K562 (cell line): ENCODE data around the gene MATN4. TPM values are rescaled to one million over a fixed set of nuclear protein-coding genes. Genes with fewer than 3 reads are reported as not detected.

Source experiments
- CBX5 ChIP-seq: IDR thresholded peaks from 2 replicates; pipeline ENCODE4 v1.6.1; 2014; ENCODE audit warnings: low read depth, borderline replicate concordance
- EGR1 ChIP-seq: fragments of 450-650 bp; conservative IDR thresholded peaks from 2 replicates; pipeline ENCODE4 v1.6.1; 2017; ENCODE audit warnings: mild to moderate bottlenecking
- FOXO4 ChIP-seq: fragments of 450-650 bp; formaldehyde crosslinking; IDR thresholded peaks from 2 replicates; pipeline ENCODE4 v1.4.0; 2020; ENCODE audit warnings: mild to moderate bottlenecking, moderate library complexity
- GABPB1 ChIP-seq: sonication (generic); formaldehyde crosslinking; IDR thresholded peaks from 2 replicates; pipeline ENCODE4 v1.8.0; 2022; ENCODE audit warnings: mild to moderate bottlenecking, missing genetic modification reagents
- IRF2 ChIP-seq: sonication (generic); formaldehyde crosslinking; IDR thresholded peaks from 2 replicates; pipeline ENCODE4 v1.8.1; 2022; ENCODE audit warnings: mild to moderate bottlenecking, missing genetic modification reagents
- KHSRP ChIP-seq: fragments of 450-650 bp; IDR thresholded peaks from 2 replicates; pipeline ENCODE4 v1.6.1; 2017
- MEF2A ChIP-seq: IDR thresholded peaks from 2 replicates; pipeline ENCODE4 v1.6.1; 2011; ENCODE audit warnings: low read depth, mild to moderate bottlenecking, low read length, moderate library complexity; ENCODE audit not compliant: control insufficient read depth
- MYC ChIP-seq, 2 experiments: fragments of 250-450 bp in 1 of 2; sonication (Bioruptor Pico) in 1 of 2; IDR thresholded peaks; 2 replicates each; pipeline versions ENCODE4 v1.5.1 to v1.6.1; 2012 to 2021; ENCODE audit warnings: low read depth in 2 of 2, borderline replicate concordance in 1 of 2, improper control_type of control experiment in 1 of 2, low read length in 1 of 2, mild to moderate bottlenecking in 1 of 2, moderate library complexity in 1 of 2
- NFRKB ChIP-seq: fragments of 450-650 bp; IDR thresholded peaks from 2 replicates; pipeline ENCODE4 v1.6.1; 2016; ENCODE audit warnings: low read depth
- PCBP1 ChIP-seq: fragments of 200-400 bp; formaldehyde crosslinking; IDR thresholded peaks from 2 replicates; pipeline ENCODE4 v1.6.1; 2018; ENCODE audit warnings: mild to moderate bottlenecking, low read depth, low read length; ENCODE audit not compliant: poor library complexity, severe bottlenecking
- PTRF ChIP-seq: fragments of 450-650 bp; IDR thresholded peaks from 2 replicates; pipeline ENCODE4 v1.6.1; 2016; ENCODE audit warnings: mild to moderate bottlenecking, missing genetic modification characterization, missing compliant biosample characterization
- PURB ChIP-seq: sonication (generic); formaldehyde crosslinking; IDR thresholded peaks from 2 replicates; pipeline ENCODE4 v1.9.0; 2021; ENCODE audit warnings: low read depth, mild to moderate bottlenecking, missing genetic modification reagents
- RBM25 ChIP-seq: fragments of 200-400 bp; formaldehyde crosslinking; IDR thresholded peaks from 2 replicates; pipeline ENCODE4 v1.6.1; 2018; ENCODE audit warnings: low read length, low read depth, moderate library complexity; ENCODE audit not compliant: severe bottlenecking
- SNIP1 ChIP-seq: fragments of 450-650 bp; IDR thresholded peaks from 2 replicates; pipeline ENCODE4 v1.7.1; 2017; ENCODE audit warnings: low read depth, mild to moderate bottlenecking
- THRAP3 ChIP-seq: fragments of 450-650 bp; IDR thresholded peaks from 2 replicates; pipeline ENCODE4 v1.6.1; 2016; ENCODE audit warnings: mild to moderate bottlenecking, inconsistent platforms, borderline replicate concordance
- ZNF121 ChIP-seq: sonication (generic); formaldehyde crosslinking; conservative IDR thresholded peaks from 2 replicates; pipeline ENCODE4 v1.8.0; 2022; ENCODE audit warnings: missing genetic modification reagents
- ZNF124 ChIP-seq: sonication (generic); formaldehyde crosslinking; IDR thresholded peaks from 2 replicates; pipeline ENCODE4 v1.8.1; 2022; ENCODE audit warnings: missing genetic modification reagents
- ZNF23 ChIP-seq: fragments of 250-450 bp; sonication (Bioruptor Pico); IDR thresholded peaks from 2 replicates; pipeline ENCODE4 v1.4.0; 2020; ENCODE audit warnings: mild to moderate bottlenecking
- ZNF561 ChIP-seq: fragments of 450-650 bp; formaldehyde crosslinking; conservative IDR thresholded peaks from 2 replicates; pipeline ENCODE4 v1.4.0; 2020; ENCODE audit warnings: mild to moderate bottlenecking, moderate library complexity
- ZNF707 ChIP-seq: fragments of 250-450 bp; sonication (Bioruptor Pico); conservative IDR thresholded peaks from 2 replicates; pipeline ENCODE4 v1.8.0; 2022; ENCODE audit warnings: inconsistent platforms, mild to moderate bottlenecking, moderate library complexity
- polyA plus RNA-seq, 8 experiments: library from polyadenylated mRNA; depleted of rRNA in 4 of 8; stranded (reverse) in 5 of 8; unstranded in 3 of 8; fragments of >200 nt; fragmentation: Nextera tagmentation in 2 of 8; fragmentation: Illumina TruSeq in 1 of 8; extraction: Ambion mirVana in 2 of 8; extraction: Trizol in 1 of 8; gene quantifications; 2 replicates each; pipeline versions ENCODE4 v1.2.1 to v1.2.3, GENCODE V29; 2011 to 2014; ENCODE audit warnings: inconsistent platforms in 1 of 8, missing spikeins in 1 of 8
- total RNA-seq, 7 experiments: library from RNA; depleted of rRNA in 6 of 7; stranded (reverse); fragments of >200 nt in 6 of 7; fragmentation: Illumina TruSeq in 2 of 7; extraction: Trizol in 2 of 7; gene quantifications; 2 replicates each; pipeline versions ENCODE4 v1.2.1 to v1.2.3, GENCODE V29; 2011 to 2021; ENCODE audit warnings: low replicate concordance in 1 of 7
- TF ChIP-seq, protein P1 (sequence below): sonication (generic); formaldehyde crosslinking; IDR thresholded peaks from 2 replicates; pipeline ENCODE4 v1.8.1; 2023; ENCODE audit warnings: mild to moderate bottlenecking, missing genetic modification reagents
- TF ChIP-seq, protein P2 (sequence below): fragments of 450-650 bp; IDR thresholded peaks from 2 replicates; pipeline ENCODE4 v1.6.1; 2017; ENCODE audit warnings: mild to moderate bottlenecking, moderate library complexity
- TF ChIP-seq, protein P3 (sequence below): sonication (generic); formaldehyde crosslinking; IDR thresholded peaks from 2 replicates; pipeline ENCODE4 v1.9.0; 2022; ENCODE audit warnings: mild to moderate bottlenecking, missing genetic modification reagents
- TF ChIP-seq, protein P4 (sequence below): fragments of 250-450 bp; sonication (Bioruptor Pico); IDR thresholded peaks from 2 replicates; pipeline ENCODE4 v1.8.0; 2021; ENCODE audit warnings: moderate library complexity, mild to moderate bottlenecking, inconsistent platforms

MATN4 gene
- total and polyA plus RNA-seq, 9 of the 15 experiments (the other 6 are each of a cell fraction or from before 2014, with no cell fraction given) = 0.09 TPM; not detected in 8

DNA sequence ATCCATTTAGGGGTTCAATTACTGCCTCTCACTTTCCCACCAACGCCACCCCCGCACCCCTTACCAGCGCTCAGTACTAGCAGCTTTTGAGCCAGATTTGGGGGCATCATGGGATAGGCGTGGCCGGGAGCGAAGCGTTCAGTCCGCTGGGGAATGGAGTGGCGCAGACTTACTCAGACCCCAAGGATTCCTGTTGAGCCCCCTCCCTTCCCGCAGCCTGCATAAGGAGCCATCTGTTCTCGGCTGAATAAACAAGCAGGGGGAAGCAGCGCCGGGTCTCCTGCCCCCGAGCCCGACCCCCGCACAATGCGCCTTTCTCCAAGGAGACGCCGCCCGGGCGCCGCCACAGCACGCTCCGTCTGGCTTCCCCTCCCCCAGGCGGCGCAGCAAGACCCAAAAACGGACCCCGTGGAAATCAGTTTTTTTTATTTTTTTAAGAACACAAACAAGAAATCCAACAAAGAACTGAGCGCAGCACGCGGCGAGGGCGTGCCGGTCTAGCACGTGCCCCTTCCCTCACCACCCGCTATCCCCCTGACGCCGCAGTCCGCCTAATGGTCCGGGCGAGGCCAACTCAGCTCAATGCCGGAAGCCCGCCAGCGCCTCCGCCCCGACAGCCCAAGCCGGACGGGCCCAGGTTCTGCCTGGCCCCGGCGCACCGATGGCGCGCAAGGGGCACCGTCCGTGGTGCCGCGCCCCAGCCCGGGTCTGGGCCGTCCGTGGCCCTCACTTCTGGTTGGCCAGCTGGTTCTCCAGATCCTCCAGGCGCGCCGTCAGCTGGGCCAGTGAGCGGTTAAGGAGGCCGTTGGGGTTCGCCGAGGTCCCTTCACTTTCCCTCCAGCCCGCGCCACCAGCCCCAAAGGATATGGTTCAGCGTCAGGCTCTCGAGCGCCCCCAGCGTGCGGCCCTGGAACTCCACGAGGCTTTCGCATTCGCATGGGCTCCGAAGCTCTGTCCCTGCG, 14.8 kb downstream of the MATN4 start (continued):
- TF ChIP-seq MYC (IDR thresholded peaks at IDR 0.05; ENCODE audit: low read depth, low read length) (peak; percentile 52; the same call in 1 of the 2 replicates), MYC (CRISPR knock-in tag; IDR thresholded peaks at IDR 0.05; ENCODE audit: borderline replicate concordance, low read depth) (no peak), ZNF124 (no peak), PURB (CRISPR knock-in tag) (no peak), ZNF707 (CRISPR knock-in tag) (no peak), IRF2 (CRISPR knock-in tag) (no peak), EGR1 (peak; percentile 67), RBM25 (no peak), FOXO4 (CRISPR knock-in tag) (no peak), ZNF23 (CRISPR knock-in tag) (no peak), NFRKB (no peak), PTRF (tag) (no peak), KHSRP (no peak), GABPB1 (no peak), ZNF121 (no peak), MEF2A (no peak), SNIP1 (no peak), ZNF561 (no peak), PCBP1 (peak; percentile 35), THRAP3 (no peak), CBX5 (no peak)
- TF ChIP-seq, protein P1, sequence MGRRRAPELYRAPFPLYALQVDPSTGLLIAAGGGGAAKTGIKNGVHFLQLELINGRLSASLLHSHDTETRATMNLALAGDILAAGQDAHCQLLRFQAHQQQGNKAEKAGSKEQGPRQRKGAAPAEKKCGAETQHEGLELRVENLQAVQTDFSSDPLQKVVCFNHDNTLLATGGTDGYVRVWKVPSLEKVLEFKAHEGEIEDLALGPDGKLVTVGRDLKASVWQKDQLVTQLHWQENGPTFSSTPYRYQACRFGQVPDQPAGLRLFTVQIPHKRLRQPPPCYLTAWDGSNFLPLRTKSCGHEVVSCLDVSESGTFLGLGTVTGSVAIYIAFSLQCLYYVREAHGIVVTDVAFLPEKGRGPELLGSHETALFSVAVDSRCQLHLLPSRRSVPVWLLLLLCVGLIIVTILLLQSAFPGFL (CRISPR knock-in tag) = no peak
- TF ChIP-seq, protein P2, sequence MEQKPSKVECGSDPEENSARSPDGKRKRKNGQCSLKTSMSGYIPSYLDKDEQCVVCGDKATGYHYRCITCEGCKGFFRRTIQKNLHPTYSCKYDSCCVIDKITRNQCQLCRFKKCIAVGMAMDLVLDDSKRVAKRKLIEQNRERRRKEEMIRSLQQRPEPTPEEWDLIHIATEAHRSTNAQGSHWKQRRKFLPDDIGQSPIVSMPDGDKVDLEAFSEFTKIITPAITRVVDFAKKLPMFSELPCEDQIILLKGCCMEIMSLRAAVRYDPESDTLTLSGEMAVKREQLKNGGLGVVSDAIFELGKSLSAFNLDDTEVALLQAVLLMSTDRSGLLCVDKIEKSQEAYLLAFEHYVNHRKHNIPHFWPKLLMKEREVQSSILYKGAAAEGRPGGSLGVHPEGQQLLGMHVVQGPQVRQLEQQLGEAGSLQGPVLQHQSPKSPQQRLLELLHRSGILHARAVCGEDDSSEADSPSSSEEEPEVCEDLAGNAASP = no peak
- TF ChIP-seq, protein P3, sequence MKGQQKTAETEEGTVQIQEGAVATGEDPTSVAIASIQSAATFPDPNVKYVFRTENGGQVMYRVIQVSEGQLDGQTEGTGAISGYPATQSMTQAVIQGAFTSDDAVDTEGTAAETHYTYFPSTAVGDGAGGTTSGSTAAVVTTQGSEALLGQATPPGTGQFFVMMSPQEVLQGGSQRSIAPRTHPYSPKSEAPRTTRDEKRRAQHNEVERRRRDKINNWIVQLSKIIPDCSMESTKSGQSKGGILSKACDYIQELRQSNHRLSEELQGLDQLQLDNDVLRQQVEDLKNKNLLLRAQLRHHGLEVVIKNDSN = no peak
- TF ChIP-seq, protein P4, sequence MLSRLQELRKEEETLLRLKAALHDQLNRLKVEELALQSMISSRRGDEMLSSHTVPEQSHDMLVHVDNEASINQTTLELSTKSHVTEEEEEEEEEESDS (CRISPR knock-in tag) = no peak
